Caco-2 (cell line): ENCODE data around the gene PIGR. TPM values are rescaled to one million over a fixed set of nuclear protein-coding genes. Genes with fewer than 3 reads are reported as not detected.

Experiments used
- BruUV-seq: library from RNA; stranded (reverse); fragments of 400-500 nt; replicated peaks from 2 replicates; lab custom pipeline; 2021; lab: Mats Ljungman, UMichigan
- CTCF ChIA-PET: fragments of 300-600 bp; sonication (Branson Sonifier 250); formaldehyde crosslinking; loops from one replicate; lab custom pipeline; 2022; ENCODE audit warnings: antibody characterized with exemption; lab: Charles Lee
- POLR2A ChIA-PET: fragments of 300-600 bp; sonication (Branson Sonifier 250); formaldehyde crosslinking; loops from one replicate; lab custom pipeline; 2022; ENCODE audit warnings: antibody characterized with exemption; lab: Charles Lee
- DNase-seq, 2 experiments: peaks; one replicate each; pipeline versions ENCODE4 v3.0.0 to v3.0.0-alpha.2; 2020 to 2022
- H3K27me3 ChIP-seq: replicated peaks from 2 replicates; pipeline ENCODE4 v1.6.0; 2011; ENCODE audit warnings: low read length; ENCODE audit not compliant: control insufficient read depth, insufficient read depth
- H3K36me3 ChIP-seq: 2 replicates; pipeline ENCODE4 v1.5.1; 2011; ENCODE audit warnings: low read length; ENCODE audit not compliant: control insufficient read depth, insufficient read depth
- H3K4me1 ChIP-seq: fragments of 250-450 bp; sonication (Bioruptor Pico); 2 replicates; pipeline ENCODE4 v1.5.1; 2020; ENCODE audit warnings: mild to moderate bottlenecking
- H3K4me3 ChIP-seq: 2 replicates; pipeline ENCODE4 v1.5.1; 2011; ENCODE audit warnings: low read depth, mild to moderate bottlenecking, control low read depth, low read length
- H3K9me3 ChIP-seq: fragments of 250-450 bp; sonication (Bioruptor Pico); 2 replicates; pipeline ENCODE4 v1.5.1; 2020; ENCODE audit warnings: mild to moderate bottlenecking, moderate library complexity
- H3K27ac Mint-ChIP-seq: one replicate; pipeline ENCODE4 v1.8.0; 2022; ENCODE audit warnings: mixed read lengths; ENCODE audit not compliant: unreplicated experiment
- H3K27me3 Mint-ChIP-seq: one replicate; pipeline ENCODE4 v1.8.0; 2022; ENCODE audit warnings: mixed read lengths; ENCODE audit not compliant: insufficient read depth, unreplicated experiment
- H3K36me3 Mint-ChIP-seq: one replicate; pipeline ENCODE4 v1.8.0; 2022; ENCODE audit warnings: mild to moderate bottlenecking, mixed read lengths; ENCODE audit not compliant: insufficient read depth, unreplicated experiment
- H3K4me1 Mint-ChIP-seq: one replicate; pipeline ENCODE4 v1.8.0; 2022; ENCODE audit warnings: low read depth, mixed read lengths; ENCODE audit not compliant: unreplicated experiment
- H3K4me3 Mint-ChIP-seq: one replicate; pipeline ENCODE4 v1.8.0; 2022; ENCODE audit warnings: mild to moderate bottlenecking, moderate library complexity, mixed read lengths; ENCODE audit not compliant: unreplicated experiment
- H3K9me3 Mint-ChIP-seq: one replicate; pipeline ENCODE4 v1.8.0; 2022; ENCODE audit warnings: mixed read lengths; ENCODE audit not compliant: unreplicated experiment
- intact Hi-C: fragments of 100-400 bp; cut with micrococcal nuclease; formaldehyde crosslinking; loops from one replicate; pipeline ENCODE4 v1.10.0; 2022; ENCODE audit not compliant: unreplicated experiment
- total RNA-seq: library from RNA; stranded (reverse); gene quantifications from 2 replicates; pipeline ENCODE4 v1.2.3, GENCODE V29; 2022
- TF ChIP-seq, protein P1 (sequence below), 2 experiments: fragments of 200-600 bp in 1 of 2; IDR thresholded peaks; 1 replicate in 1 of 2; 2 replicates in 1 of 2; pipeline versions ENCODE4 v1.5.1 to v1.8.0; 2011 to 2022; ENCODE audit warnings: antibody characterized with exemption in 1 of 2, control low read depth in 1 of 2, inconsistent platforms in 1 of 2, low read depth in 1 of 2, low read length in 1 of 2, mild to moderate bottlenecking in 1 of 2, moderate library complexity in 1 of 2; ENCODE audit not compliant: insufficient read depth in 1 of 2, severe bottlenecking in 1 of 2, unreplicated experiment in 1 of 2

The PIGR gene
- total RNA-seq, 1 experiment from 2014 or later = not detected

DNA sequence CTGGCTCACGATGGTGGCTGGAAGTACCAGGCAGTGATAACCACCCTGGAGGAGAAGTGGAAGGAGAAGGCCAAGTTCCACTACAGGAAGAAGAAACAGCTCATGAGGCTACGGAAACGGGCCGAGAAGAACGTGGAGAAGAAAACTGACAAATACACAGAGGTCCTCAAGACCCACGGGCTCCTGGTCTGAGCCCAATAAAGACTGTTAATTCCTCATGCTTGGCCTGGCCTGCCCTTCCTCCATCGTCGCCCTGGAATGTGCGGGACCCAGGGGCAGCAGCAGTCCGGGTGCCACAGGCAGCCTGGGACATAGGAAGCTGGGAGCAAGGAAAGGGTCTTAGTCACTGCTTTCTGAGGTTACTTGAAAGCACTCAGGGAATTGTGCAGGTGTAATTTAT lies 38.2 kb downstream of the PIGR start:
- H3K36me3 Mint-ChIP-seq = no peaks in the 10 kb centered on the region
- ChIA-PET CTCF (no interaction called here), POLR2A (no interaction called here)
- no TSS peak for BruUV-seq
- no peak overlapping the region for H3K27ac Mint-ChIP-seq
- H3K9me3 ChIP-seq = no peaks in the 10 kb centered on the region
- H3K27me3 Mint-ChIP-seq = peaks cover 28% of the 10 kb centered on the region
- H3K4me3 ChIP-seq = no peak overlapping the region
- H3K9me3 Mint-ChIP-seq = no peaks in the 10 kb centered on the region
- no peak for DNase-seq
- H3K36me3 ChIP-seq = no peaks in the 10 kb centered on the region
- 0 out of 2 replicates have a peak, but pooled peaks cover 3% of the 10 kb centered on the region for H3K4me1 ChIP-seq
- peaks cover 12% of the 10 kb centered on the region for H3K4me1 Mint-ChIP-seq
- TF ChIP-seq, protein P1, sequence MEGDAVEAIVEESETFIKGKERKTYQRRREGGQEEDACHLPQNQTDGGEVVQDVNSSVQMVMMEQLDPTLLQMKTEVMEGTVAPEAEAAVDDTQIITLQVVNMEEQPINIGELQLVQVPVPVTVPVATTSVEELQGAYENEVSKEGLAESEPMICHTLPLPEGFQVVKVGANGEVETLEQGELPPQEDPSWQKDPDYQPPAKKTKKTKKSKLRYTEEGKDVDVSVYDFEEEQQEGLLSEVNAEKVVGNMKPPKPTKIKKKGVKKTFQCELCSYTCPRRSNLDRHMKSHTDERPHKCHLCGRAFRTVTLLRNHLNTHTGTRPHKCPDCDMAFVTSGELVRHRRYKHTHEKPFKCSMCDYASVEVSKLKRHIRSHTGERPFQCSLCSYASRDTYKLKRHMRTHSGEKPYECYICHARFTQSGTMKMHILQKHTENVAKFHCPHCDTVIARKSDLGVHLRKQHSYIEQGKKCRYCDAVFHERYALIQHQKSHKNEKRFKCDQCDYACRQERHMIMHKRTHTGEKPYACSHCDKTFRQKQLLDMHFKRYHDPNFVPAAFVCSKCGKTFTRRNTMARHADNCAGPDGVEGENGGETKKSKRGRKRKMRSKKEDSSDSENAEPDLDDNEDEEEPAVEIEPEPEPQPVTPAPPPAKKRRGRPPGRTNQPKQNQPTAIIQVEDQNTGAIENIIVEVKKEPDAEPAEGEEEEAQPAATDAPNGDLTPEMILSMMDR (IDR thresholded peaks at IDR 0.05; ENCODE audit: insufficient read depth in 1 of 2, low read depth in 1 of 2, low read length in 1 of 2, severe bottlenecking in 1 of 2, unreplicated experiment in 1 of 2) = no peak
- peaks cover 2% of the 10 kb centered on the region for H3K27me3 ChIP-seq
- H3K4me3 Mint-ChIP-seq = peak overlapping the region; percentile 39
- intact Hi-C loops = no loop called here

DNA sequence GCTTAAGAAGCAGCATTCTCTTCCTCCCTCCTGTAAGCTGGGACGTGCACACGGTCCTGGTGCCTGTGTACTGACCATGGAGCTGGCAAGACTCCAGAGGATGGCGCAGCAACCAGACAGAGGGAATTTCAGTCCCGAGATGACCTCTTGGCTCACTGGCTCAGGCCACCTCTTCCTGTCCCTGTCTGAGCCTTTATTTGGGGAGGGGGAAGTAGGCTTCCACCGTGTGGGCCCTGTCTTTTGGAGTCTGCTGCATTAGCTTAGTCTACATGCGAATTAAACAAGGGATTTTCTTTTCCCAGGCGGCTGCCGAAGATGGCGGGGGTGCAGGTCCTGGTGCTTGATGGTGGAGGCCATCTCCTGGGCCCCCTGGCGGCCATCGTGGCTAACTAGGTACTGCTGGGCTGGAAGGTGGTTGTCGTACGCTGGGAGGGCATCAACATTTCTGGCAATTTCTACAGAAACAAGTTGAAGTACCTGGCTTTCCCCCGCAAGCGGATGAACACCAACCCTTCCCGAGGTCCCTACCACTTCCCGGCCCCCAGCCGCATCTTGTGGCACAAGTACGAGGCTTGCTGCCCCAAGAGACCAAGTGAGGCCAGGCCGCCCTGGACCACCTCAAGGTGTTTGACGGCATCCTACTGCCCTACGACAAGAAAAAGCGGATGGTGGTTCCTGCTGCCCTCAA lies 38.8 kb downstream of the PIGR start:
- POLR2A ChIA-PET = no interaction called here

DNA sequence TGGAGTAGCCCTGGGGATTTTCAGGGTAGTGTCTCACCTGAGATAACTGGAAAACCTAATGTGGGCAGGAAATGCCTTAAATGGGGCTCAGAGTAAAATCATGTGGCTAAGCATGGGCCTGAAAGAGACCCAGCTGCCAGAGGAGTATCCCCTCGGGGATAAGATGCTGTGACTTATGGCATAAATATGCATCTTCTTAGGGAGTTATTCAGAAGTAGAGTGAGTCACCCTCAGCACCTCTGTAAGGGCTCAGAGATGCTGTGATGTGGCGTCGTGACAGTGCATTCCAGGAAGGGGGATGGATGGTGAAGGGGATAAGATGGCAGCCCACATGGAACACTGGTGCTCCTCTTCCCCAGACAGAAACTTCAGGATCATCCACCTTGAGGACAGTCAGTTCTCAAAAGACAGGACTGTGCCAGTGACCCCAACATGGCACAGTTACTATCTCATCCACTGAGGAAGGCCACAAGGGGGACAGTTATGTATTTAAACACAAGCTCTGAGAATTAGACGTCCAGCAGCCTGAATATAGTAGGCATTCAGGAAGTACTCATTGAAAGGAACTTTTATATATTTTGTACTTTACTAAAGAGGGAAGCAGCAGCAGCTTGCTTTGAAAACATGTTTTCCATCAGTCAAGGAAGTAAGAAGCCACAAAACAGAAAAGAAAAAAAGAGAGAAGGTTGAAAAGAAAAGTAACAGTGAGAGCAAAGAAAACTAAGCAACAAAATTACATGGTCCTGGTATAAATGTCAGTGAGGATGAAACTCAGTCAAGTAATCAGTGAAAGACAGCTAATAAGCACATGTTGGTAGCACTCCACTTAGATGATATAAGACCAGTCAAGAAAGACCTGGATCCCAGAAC lies 40.7 kb downstream of the PIGR start:
- ChIA-PET POLR2A (no interaction called here), CTCF (interaction anchor here (0.9 kb wide), 1 partner anchor 96 kb away, joined by 4 read pairs; no protein-coding TSS in a partner anchor)
- intact Hi-C loops = no loop called here
- H3K27me3 ChIP-seq = peaks cover 2% of the 10 kb centered on the region
- 0 out of 2 replicates have a peak, but pooled peaks cover 3% of the 10 kb centered on the region for H3K4me1 ChIP-seq
- H3K36me3 Mint-ChIP-seq = no peaks in the 10 kb centered on the region
- H3K4me3 Mint-ChIP-seq = no peak overlapping the region
- H3K27me3 Mint-ChIP-seq = peaks cover 25% of the 10 kb centered on the region
- no peak overlapping the region for H3K4me3 ChIP-seq
- BruUV-seq = no TSS peak
- H3K9me3 ChIP-seq = no peaks in the 10 kb centered on the region
- no peaks in the 10 kb centered on the region for H3K9me3 Mint-ChIP-seq
- H3K4me1 Mint-ChIP-seq = peaks cover 12% of the 10 kb centered on the region
- TF ChIP-seq, protein P1 (IDR thresholded peaks at IDR 0.05; ENCODE audit: insufficient read depth in 1 of 2, low read depth in 1 of 2, low read length in 1 of 2, severe bottlenecking in 1 of 2, unreplicated experiment in 1 of 2) = no peak
- no peak overlapping the region for H3K27ac Mint-ChIP-seq
- no peak for DNase-seq
- no peaks in the 10 kb centered on the region for H3K36me3 ChIP-seq

More for the DNA sequence above, 38.8 kb downstream of the PIGR start:
- CTCF ChIA-PET = no interaction called here
- Histone ChIP-seq H3K4me1 (0 out of 2 replicates have a peak, but pooled peaks cover 3% of the 10 kb centered on the region), H3K36me3 (no peaks in the 10 kb centered on the region), H3K9me3 (no peaks in the 10 kb centered on the region), H3K4me3 (no peak overlapping the region), H3K27me3 (peaks cover 2% of the 10 kb centered on the region)
- peak in 1 of 2 experiments; percentile 49 for DNase-seq
- Mint-ChIP-seq H3K4me1 (peaks cover 12% of the 10 kb centered on the region), H3K36me3 (no peaks in the 10 kb centered on the region), H3K9me3 (no peaks in the 10 kb centered on the region), H3K27ac (no peak overlapping the region), H3K4me3 (no peak overlapping the region), H3K27me3 (peaks cover 25% of the 10 kb centered on the region)
- TF ChIP-seq, protein P1 (IDR thresholded peaks at IDR 0.05; ENCODE audit: insufficient read depth in 1 of 2, low read depth in 1 of 2, low read length in 1 of 2, severe bottlenecking in 1 of 2, unreplicated experiment in 1 of 2) = peak in 1 of 2 experiments; percentile 34
- intact Hi-C loops = no loop called here
- no TSS peak for BruUV-seq
